ENCODE data around the gene PDIA6.
"Not testable (repeated sequence)": the region's sequence is repeated elsewhere in the genome, so short reads cannot be mapped to it uniquely, and the experiment has no call there.

Gene PDIA6

GRCh38 chr2:10780821-10781220, 31.8 kb downstream of the PDIA6 start:
- not testable (repeated sequence) for DNase-seq (ENCODE audit: low read depth in 2 of 2)

- DNase-seq (ENCODE audit: low read depth in 2 of 2): no peak
These were observed 32.1 kb downstream of the PDIA6 start for GRCh38 chr2:10780491-10780820.

GRCh38 chr2:10779776-10780490, 32.7 kb downstream of the PDIA6 start:
- no peak for DNase-seq (ENCODE audit: low read depth in 2 of 2)

GRCh38 chr2:10778724-10779115, 33.9 kb downstream of the PDIA6 start:
- no peak for DNase-seq (ENCODE audit: low read depth in 2 of 2)

GRCh38 chr2:10777842-10778723, 34.5 kb downstream of the PDIA6 start:
- no peak for DNase-seq (ENCODE audit: low read depth in 2 of 2)

GRCh38 chr2:10777111-10777841, 35.3 kb downstream of the PDIA6 start:
- no peak for DNase-seq (ENCODE audit: low read depth in 2 of 2)

- DNase-seq (ENCODE audit: low read depth in 2 of 2): no peak
These were observed 36.2 kb downstream of the PDIA6 start for GRCh38 chr2:10776231-10776977.

- DNase-seq (ENCODE audit: low read depth in 2 of 2): no peak
These were observed 36.8 kb downstream of the PDIA6 start for GRCh38 chr2:10775831-10776230.

GRCh38 chr2:10775021-10775780, 37.4 kb downstream of the PDIA6 start:
- no peak for DNase-seq (ENCODE audit: low read depth in 2 of 2)

GRCh38 chr2:10774394-10774793, 38.2 kb downstream of the PDIA6 start:
- no peak for DNase-seq (ENCODE audit: low read depth in 2 of 2)

- no peak for DNase-seq (ENCODE audit: low read depth in 2 of 2)
These were observed 38.7 kb downstream of the PDIA6 start for GRCh38 chr2:10773821-10774341.

- no peak for DNase-seq (ENCODE audit: low read depth in 2 of 2)
These were observed 39.7 kb downstream of the PDIA6 start for GRCh38 chr2:10772868-10773215.

GRCh38 chr2:10772201-10772867, 40.3 kb downstream of the PDIA6 start:
- no peak for DNase-seq (ENCODE audit: low read depth in 2 of 2)

- no peak for DNase-seq (ENCODE audit: low read depth in 2 of 2)
These were observed 40.8 kb downstream of the PDIA6 start for GRCh38 chr2:10771786-10772185.

- DNase-seq (ENCODE audit: low read depth in 2 of 2): no peak
These were observed 41.4 kb downstream of the PDIA6 start for GRCh38 chr2:10770956-10771750.

GRCh38 chr2:10768063-10768507, 44.5 kb downstream of the PDIA6 start:
- no peak for DNase-seq (ENCODE audit: low read depth in 2 of 2)

GRCh38 chr2:10765914-10766313, 46.7 kb downstream of the PDIA6 start:
- no peak for DNase-seq (ENCODE audit: low read depth in 2 of 2)

- no peak for DNase-seq (ENCODE audit: low read depth in 2 of 2)
These were observed 47.1 kb downstream of the PDIA6 start for GRCh38 chr2:10765461-10765860.

- DNase-seq (ENCODE audit: low read depth in 2 of 2): no peak
These were observed 47.7 kb downstream of the PDIA6 start for GRCh38 chr2:10764896-10765295.
